Type B pancreatic cell (in vitro differentiated cells): ENCODE data around the gene COL5A3. TPM values are rescaled to one million over a fixed set of nuclear protein-coding genes. Genes with fewer than 3 reads are reported as not detected.

Experiments
- DNase-seq: peaks from one replicate; pipeline ENCODE4 v3.0.0; 2021; ENCODE audit warnings: mixed read lengths; ENCODE audit not compliant: unreplicated experiment; ENCODE audit errors: extremely low spot score
- H3K27ac Mint-ChIP-seq: 2 replicates; pipeline ENCODE4 v1.8.0; 2021; ENCODE audit warnings: mild to moderate bottlenecking, mixed read lengths
- H3K27me3 Mint-ChIP-seq: 2 replicates; pipeline ENCODE4 v1.8.0; 2021; ENCODE audit warnings: mixed read lengths
- H3K36me3 Mint-ChIP-seq: 2 replicates; pipeline ENCODE4 v1.8.0; 2021; ENCODE audit warnings: mixed read lengths
- H3K4me1 Mint-ChIP-seq: one replicate; pipeline ENCODE4 v1.8.0; 2021; ENCODE audit warnings: mixed read lengths; ENCODE audit not compliant: unreplicated experiment
- H3K4me3 Mint-ChIP-seq: 2 replicates; pipeline ENCODE4 v1.8.0; 2021; ENCODE audit warnings: mild to moderate bottlenecking, mixed read lengths
- H3K9me3 Mint-ChIP-seq: 2 replicates; pipeline ENCODE4 v1.8.0; 2021; ENCODE audit warnings: mixed read lengths
- CTCF ChIP-seq: fragments of 200-600 bp; sonication (generic); conservative IDR thresholded peaks from 2 replicates; pipeline ENCODE4 v1.5.0; 2021; ENCODE audit warnings: antibody characterized with exemption, mild to moderate bottlenecking
- total RNA-seq: library from RNA; stranded (reverse); gene quantifications from 2 replicates; pipeline ENCODE4 v1.2.1, GENCODE V29; 2021; ENCODE audit warnings: low replicate concordance

Gene COL5A3
- total RNA-seq, 1 donor from 2014 or later: 6.2 TPM

GRCh38 chr19:10043286-10043927 is 33.1 kb upstream of the COL5A3 start:
- Mint-ChIP-seq H3K27me3 (peaks cover 71% of the 10 kb centered on the region), H3K4me3 (no peak overlapping the region), H3K4me1 (no peaks in the 10 kb centered on the region), H3K9me3 (no peaks in the 10 kb centered on the region), H3K27ac (no peak overlapping the region), H3K36me3 (no peaks in the 10 kb centered on the region)
- TF ChIP-seq CTCF: no peak
- no peak for DNase-seq

- no peaks in the 10 kb centered on the region for H3K36me3 Mint-ChIP-seq
- H3K27me3 Mint-ChIP-seq: peaks cover 61% of the 10 kb centered on the region
- no peaks in the 10 kb centered on the region for H3K9me3 Mint-ChIP-seq
- no peak overlapping the region for H3K4me3 Mint-ChIP-seq
- no peak overlapping the region for H3K27ac Mint-ChIP-seq
- DNase-seq: no peak
- TF ChIP-seq CTCF: no peak
- no peaks in the 10 kb centered on the region for H3K4me1 Mint-ChIP-seq
Measured at GRCh38 chr19:10037809-10038208, 27.5 kb upstream of the COL5A3 start.

GRCh38 chr19:10037367-10037766 is 27.1 kb upstream of the COL5A3 start:
- H3K27me3 Mint-ChIP-seq: peaks cover 62% of the 10 kb centered on the region
- no peaks in the 10 kb centered on the region for H3K4me1 Mint-ChIP-seq
- no peak for TF ChIP-seq CTCF
- H3K9me3 Mint-ChIP-seq: no peaks in the 10 kb centered on the region
- H3K4me3 Mint-ChIP-seq: no peak overlapping the region
- H3K27ac Mint-ChIP-seq: no peak overlapping the region
- H3K36me3 Mint-ChIP-seq: no peaks in the 10 kb centered on the region
- no peak for DNase-seq

- Mint-ChIP-seq H3K9me3 (no peaks in the 10 kb centered on the region), H3K27ac (no peak overlapping the region), H3K4me1 (no peaks in the 10 kb centered on the region), H3K36me3 (no peaks in the 10 kb centered on the region), H3K27me3 (peaks cover 61% of the 10 kb centered on the region), H3K4me3 (no peak overlapping the region)
- no peak for DNase-seq
- TF ChIP-seq CTCF: no peak
Measured at GRCh38 chr19:10036601-10037071, 26.3 kb upstream of the COL5A3 start.

GRCh38 chr19:10033614-10034013 is 23.3 kb upstream of the COL5A3 start:
- TF ChIP-seq CTCF: no peak
- Mint-ChIP-seq H3K9me3 (no peaks in the 10 kb centered on the region), H3K4me1 (no peaks in the 10 kb centered on the region), H3K27me3 (peaks cover 39% of the 10 kb centered on the region), H3K27ac (no peak overlapping the region), H3K4me3 (no peak overlapping the region), H3K36me3 (no peaks in the 10 kb centered on the region)
- DNase-seq: no peak
